ES-I3 (cell line): ENCODE measurements around the gene MANSC4.

Experiments used
- H3K36me3 ChIP-seq: 2 replicates; pipeline ENCODE4 v1.6.1; 2013; ENCODE audit warnings: mild to moderate bottlenecking, low read length, control low read depth, moderate library complexity; ENCODE audit not compliant: insufficient read depth
- H3K4me1 ChIP-seq: 2 replicates; pipeline ENCODE4 v1.6.1; 2013; ENCODE audit warnings: mild to moderate bottlenecking, control low read depth, low read length; ENCODE audit not compliant: insufficient read depth
- H3K9ac ChIP-seq: 2 replicates; pipeline ENCODE4 v1.6.1; 2013; ENCODE audit warnings: low read depth, mild to moderate bottlenecking, low read length, moderate library complexity
- H3K9me3 ChIP-seq: 2 replicates; pipeline ENCODE4 v1.6.1; 2013; ENCODE audit warnings: mild to moderate bottlenecking, low read length, moderate library complexity; ENCODE audit not compliant: control insufficient read depth, insufficient read depth

MANSC4 gene

GRCh38 chr12:27810756-27811155 lies 30.7 kb upstream of the MANSC4 start:
- Histone ChIP-seq H3K4me1 (peaks cover 6% of the 10 kb centered on the region; the same call in 1 of the 2 replicates), H3K9ac (no peak overlapping the region), H3K9me3 (no peaks in the 10 kb centered on the region), H3K36me3 (no peaks in the 10 kb centered on the region)

- Histone ChIP-seq H3K9me3 (no peaks in the 10 kb centered on the region), H3K36me3 (no peaks in the 10 kb centered on the region), H3K4me1 (peaks cover 6% of the 10 kb centered on the region; the same call in 1 of the 2 replicates), H3K9ac (no peak overlapping the region)
Measured at GRCh38 chr12:27808841-27809240, 28.8 kb upstream of the MANSC4 start.

GRCh38 chr12:27807063-27807703 lies 27.1 kb upstream of the MANSC4 start:
- Histone ChIP-seq H3K36me3 (no peaks in the 10 kb centered on the region), H3K4me1 (peaks cover 6% of the 10 kb centered on the region; the same call in 1 of the 2 replicates), H3K9me3 (no peaks in the 10 kb centered on the region), H3K9ac (no peak overlapping the region; the same call in 1 of the 2 replicates)

- Histone ChIP-seq H3K9me3 (no peaks in the 10 kb centered on the region), H3K4me1 (peaks cover 6% of the 10 kb centered on the region; the same call in 1 of the 2 replicates), H3K9ac (no peak overlapping the region), H3K36me3 (no peaks in the 10 kb centered on the region)
Measured at GRCh38 chr12:27806259-27806658, 26.2 kb upstream of the MANSC4 start.

DNA sequence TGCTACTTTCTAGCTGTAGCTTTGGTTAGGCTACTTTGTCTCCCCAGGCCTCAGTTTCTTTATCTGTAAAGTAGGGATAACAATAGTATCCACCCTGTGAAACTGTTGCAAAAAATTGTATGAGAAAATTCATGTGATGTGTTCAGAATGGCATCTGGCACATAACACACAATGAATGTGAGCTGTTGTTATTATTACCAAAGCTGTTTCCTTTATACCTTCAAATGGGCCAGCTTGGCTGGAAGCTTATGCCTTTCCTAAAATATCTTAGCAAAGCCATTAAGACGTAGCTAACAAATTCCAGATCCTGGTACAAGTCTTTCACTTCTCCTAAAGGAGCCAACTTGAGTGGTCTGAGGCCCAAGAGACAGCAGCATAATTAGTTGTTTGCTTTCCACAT lies 25.2 kb upstream of the MANSC4 start:
- H3K9ac ChIP-seq = no peak overlapping the region
- peaks cover 6% of the 10 kb centered on the region; the same call in 1 of the 2 replicates for H3K4me1 ChIP-seq
- H3K9me3 ChIP-seq = no peaks in the 10 kb centered on the region
- H3K36me3 ChIP-seq = no peaks in the 10 kb centered on the region

DNA sequence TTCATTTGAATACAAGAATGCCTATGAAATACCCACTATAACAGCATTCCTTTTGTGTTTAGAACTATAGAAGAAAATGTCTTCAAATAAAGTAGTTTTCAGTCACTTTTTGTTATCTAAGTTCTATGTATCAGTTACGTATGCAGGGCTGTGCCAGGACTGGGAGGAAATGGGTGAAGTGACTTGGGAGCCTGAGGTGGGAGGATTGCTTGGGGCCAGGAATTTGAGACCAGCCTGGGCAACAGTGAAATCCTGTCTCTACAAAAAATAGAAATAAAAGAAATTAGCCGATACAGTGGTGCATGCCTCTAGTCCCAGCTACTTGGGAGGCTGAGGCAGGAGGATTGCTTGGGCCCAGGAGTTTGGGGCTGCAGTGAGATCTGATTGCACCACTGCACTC lies 22.9 kb upstream of the MANSC4 start:
- no peaks in the 10 kb centered on the region; the same call in 1 of the 2 replicates for H3K36me3 ChIP-seq
- no peaks in the 10 kb centered on the region for H3K9me3 ChIP-seq
- no peak overlapping the region for H3K9ac ChIP-seq
- H3K4me1 ChIP-seq = peaks cover 6% of the 10 kb centered on the region; the same call in 1 of the 2 replicates

GRCh38 chr12:27802511-27802910 lies 22.5 kb upstream of the MANSC4 start:
- H3K9me3 ChIP-seq = no peaks in the 10 kb centered on the region
- peaks cover 5% of the 10 kb centered on the region; the same call in 1 of the 2 replicates for H3K4me1 ChIP-seq
- no peak overlapping the region for H3K9ac ChIP-seq
- H3K36me3 ChIP-seq = peaks cover under 1% of the 10 kb centered on the region; the same call in 1 of the 2 replicates

DNA sequence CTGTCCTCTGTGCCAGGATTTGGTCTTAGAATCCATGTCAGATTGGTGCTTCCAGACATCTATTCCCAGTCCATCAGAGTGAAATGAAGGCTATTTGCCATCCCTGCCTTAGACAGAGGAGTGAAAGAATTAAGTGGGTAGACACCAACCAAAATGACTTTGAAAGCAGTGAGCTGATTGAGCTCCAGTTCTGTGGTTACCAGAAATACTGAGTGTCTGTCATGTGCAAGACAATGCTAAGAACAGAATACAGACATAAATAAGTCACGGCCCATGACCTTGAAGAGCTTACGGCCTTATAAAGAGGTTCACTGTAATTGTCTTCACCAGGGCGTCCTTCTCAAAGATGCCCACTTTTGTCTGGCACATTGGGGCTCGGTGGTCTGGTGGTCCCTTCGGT lies 21.6 kb upstream of the MANSC4 start:
- H3K36me3 ChIP-seq = peaks cover 8% of the 10 kb centered on the region
- H3K9me3 ChIP-seq = no peaks in the 10 kb centered on the region
- H3K9ac ChIP-seq = no peak overlapping the region
- no peaks in the 10 kb centered on the region for H3K4me1 ChIP-seq

GRCh38 chr12:27800819-27801218 lies 20.8 kb upstream of the MANSC4 start:
- no peak overlapping the region for H3K9ac ChIP-seq
- H3K9me3 ChIP-seq = no peaks in the 10 kb centered on the region
- H3K4me1 ChIP-seq = no peaks in the 10 kb centered on the region
- H3K36me3 ChIP-seq = peaks cover 8% of the 10 kb centered on the region

DNA sequence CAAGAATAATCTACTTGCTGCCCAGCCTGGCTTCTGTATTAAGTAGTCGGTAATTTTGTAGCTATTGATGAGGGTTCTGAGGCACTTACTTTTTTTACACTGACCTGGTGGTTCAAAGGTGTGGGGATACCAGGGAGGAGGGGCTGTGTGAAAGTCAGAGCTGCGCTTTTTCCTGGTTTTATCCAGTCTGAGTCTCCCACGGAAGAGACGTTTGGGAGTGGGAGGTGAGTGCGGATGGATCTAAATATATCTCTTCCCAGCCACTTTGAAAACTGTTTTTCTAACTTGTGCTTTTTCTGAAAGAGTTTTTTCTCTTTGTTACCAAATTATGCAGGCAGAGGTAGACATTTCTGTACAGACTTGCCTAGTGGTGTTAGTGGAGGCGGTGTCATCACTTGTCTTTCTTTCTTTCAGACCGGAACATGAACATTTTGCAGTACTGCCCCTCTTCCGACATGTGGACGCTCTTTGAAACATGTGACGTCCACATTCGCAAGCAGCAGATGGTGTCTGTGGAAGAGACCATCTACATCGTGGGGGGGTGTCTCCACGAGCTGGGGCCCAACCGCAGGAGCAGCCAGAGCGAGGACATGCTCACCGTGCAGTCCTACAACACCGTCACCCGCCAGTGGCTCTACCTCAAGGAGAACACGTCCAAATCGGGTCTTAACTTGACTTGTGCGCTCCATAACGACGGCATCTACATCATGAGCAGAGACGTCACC lies 17.4 kb upstream of the MANSC4 start:
- Histone ChIP-seq H3K9ac (no peak overlapping the region), H3K9me3 (no peaks in the 10 kb centered on the region), H3K4me1 (no peaks in the 10 kb centered on the region), H3K36me3 (peaks cover 22% of the 10 kb centered on the region)

DNA sequence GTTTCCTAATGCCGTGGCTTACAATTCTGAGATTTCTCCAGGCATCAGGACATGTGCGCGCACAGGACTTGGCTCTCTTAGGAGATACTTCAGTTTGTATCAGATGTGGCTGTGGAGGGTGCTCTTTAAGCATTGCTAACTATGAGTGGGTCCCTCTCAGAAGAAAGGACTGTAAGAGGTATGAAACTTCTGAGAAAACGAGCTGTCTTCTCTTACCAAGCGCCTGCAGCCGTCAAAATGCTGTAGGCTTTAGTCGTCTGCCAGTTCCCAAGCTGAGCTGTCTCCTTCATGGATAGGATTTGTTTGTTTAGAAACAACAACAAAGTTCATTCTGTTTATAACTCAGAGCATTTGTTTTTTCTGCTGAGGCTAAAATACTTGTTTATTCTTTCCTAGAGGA lies 16.1 kb upstream of the MANSC4 start:
- Histone ChIP-seq H3K4me1 (no peaks in the 10 kb centered on the region), H3K9me3 (no peaks in the 10 kb centered on the region), H3K9ac (no peak overlapping the region), H3K36me3 (peaks cover 22% of the 10 kb centered on the region)

DNA sequence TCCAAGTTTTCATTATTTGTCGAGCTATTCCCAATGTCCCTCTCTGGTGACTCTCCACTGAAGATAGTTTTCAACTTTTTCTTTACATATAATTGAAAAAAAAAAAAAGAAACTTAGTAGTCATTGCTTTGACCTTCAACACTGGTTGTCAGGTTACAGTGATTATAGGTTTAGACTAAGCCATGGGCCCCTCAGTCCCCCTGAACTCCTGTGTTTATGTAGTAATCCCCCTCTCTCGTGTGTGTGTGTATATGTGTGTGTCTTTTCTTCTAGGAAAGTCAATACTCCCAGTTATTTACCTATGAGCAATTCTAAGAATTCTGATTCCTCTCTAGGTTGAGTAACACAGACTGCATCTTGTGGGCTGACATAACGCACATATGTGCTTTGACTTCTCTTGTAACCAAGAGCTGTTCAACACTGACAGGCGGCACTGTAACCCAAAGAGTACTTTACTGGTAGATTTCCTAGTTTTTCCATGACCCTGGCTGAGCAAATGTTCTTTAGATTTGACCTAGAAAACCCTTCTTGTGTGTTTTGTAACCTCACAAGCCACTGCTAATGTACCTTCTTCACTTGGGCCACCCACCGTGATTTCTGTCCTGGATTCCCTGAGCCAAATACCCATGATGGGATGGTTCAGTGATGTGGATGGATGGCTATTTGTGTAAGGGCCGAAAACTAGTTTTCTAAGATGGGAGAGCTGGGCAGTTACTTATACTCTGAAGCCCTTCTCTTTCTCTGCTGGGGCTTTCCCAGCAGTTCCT lies 15.0 kb upstream of the MANSC4 start:
- no peaks in the 10 kb centered on the region for H3K9me3 ChIP-seq
- H3K36me3 ChIP-seq = peaks cover 22% of the 10 kb centered on the region
- H3K4me1 ChIP-seq = no peaks in the 10 kb centered on the region
- no peak overlapping the region for H3K9ac ChIP-seq

DNA sequence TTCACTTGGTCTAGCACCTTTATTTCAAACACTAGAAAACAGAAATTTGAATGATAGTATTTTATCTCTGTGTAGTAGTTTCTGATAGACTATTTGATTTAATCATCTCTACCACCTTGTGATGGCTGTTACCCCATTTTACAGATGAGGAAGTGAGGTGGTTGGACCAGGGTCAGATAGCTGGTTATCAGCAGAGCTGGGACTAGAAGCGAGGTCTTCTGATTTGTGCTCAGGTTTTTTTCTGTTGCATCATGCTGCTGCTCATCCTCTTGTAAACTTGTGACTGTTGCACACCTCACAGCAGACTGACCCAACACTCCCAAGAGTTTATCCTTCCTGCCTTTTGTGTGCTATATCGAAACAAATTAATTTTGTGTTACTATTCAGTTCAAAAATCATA lies 10.1 kb upstream of the MANSC4 start:
- H3K36me3 ChIP-seq = peaks cover 16% of the 10 kb centered on the region
- H3K9me3 ChIP-seq = no peaks in the 10 kb centered on the region
- no peak overlapping the region for H3K9ac ChIP-seq

GRCh38 chr12:27787559-27787958 lies 7.5 kb upstream of the MANSC4 start:
- Histone ChIP-seq H3K4me1 (no peaks in the 10 kb centered on the region), H3K9me3 (no peaks in the 10 kb centered on the region), H3K36me3 (0 out of 2 replicates have a peak, but pooled peaks cover 3% of the 10 kb centered on the region), H3K9ac (no peak overlapping the region)

More for the DNA sequence above, 10.1 kb upstream of the MANSC4 start:
- H3K4me1 ChIP-seq = no peaks in the 10 kb centered on the region
